HG02885 (cell line): ENCODE measurements around the gene TCAP.

Source experiments
- ATAC-seq: cut with Tn5 transposase; IDR thresholded peaks from one replicate; pipeline ENCODE4 v1.9.1; 2021; ENCODE audit warnings: mild to moderate bottlenecking; ENCODE audit not compliant: unreplicated experiment, poor library complexity

TCAP gene, protein sequence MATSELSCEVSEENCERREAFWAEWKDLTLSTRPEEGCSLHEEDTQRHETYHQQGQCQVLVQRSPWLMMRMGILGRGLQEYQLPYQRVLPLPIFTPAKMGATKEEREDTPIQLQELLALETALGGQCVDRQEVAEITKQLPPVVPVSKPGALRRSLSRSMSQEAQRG

DNA sequence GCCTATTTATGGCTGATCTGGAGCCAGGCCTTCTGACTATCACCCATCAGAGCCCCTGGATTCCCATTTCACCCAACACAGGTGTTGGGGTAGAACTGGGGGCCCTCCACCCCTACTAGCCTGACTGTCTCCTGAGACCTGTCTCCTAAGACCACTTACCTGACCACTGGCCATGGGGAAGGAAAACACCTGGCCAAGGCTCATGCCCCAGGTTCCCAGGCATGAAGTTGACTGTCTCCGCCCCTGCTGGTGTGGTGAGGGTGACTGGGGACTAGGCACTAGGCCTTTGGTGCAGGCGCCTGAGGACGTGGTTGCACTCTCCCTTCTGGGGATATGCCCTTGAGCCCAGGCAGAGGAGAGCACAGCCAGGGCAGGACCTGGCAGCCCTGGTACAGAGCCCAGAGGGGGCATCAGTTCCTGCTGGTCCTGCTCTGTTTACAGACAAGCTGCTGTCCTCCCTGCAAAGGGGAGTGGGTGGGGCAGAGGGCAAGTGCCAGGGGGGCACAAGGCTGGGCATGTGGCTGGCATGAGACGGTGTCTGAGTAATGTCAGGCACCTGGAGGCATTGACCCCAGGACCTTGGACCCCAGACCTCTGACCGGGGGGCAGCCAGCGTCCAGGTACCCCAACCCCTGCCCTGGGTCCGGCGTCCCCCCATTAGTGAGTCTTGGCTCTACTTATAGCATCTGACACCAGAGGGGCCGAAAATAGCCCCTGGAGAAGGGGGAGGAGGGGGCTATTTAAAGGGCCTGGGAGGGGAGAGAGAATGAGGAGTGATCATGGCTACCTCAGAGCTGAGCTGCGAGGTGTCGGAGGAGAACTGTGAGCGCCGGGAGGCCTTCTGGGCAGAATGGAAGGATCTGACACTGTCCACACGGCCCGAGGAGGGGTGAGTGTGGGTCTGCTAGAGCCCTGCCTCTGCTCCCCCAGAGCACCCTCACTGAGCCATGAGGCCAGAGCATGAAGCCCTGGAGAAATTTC lies at the start of gene TCAP:
TCAP (plus strand) TSS at position 769 of the 981 bp plus-strand sequence; CDS start at position 780, 11 bp downstream.
- ATAC-seq: no peak

DNA sequence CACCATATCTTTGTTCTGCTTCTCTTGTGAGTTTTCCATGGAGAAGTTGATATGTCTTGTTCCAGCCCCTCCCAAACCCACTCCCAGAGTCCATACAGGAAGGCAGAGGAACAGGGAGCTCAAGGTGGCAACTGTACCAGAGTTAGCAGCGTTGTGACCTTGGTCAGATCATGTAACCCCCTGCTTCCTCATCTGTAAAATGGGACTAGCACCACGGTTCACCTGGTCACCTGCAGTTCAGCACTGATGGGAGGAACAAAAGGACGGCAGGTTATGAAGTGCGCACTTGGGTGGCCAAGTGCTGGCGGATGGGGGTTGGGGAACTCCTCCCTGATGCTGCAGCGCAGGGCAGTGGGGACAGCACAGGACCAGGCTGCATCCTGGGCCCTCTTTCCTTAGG lies 49.7 kb upstream of the TCAP start:
- no peak for ATAC-seq

DNA sequence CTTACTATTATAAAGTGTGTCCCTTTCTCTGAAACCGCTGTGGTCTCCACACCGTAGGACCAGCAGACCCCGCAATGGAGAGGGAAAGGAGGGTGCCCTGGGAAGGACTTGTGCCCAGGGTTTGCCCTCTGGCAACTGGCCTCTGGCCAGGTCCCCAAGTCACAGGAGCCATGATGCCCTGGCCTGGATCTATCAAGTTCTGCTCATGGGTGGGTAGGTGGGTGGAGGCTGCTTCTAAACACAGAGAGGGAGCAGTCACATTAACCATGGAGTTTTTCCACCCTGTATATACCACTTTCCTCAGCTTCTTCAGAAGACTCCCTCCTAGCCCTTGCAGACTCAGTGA lies 48.1 kb upstream of the TCAP start:
- ATAC-seq: no peak

DNA sequence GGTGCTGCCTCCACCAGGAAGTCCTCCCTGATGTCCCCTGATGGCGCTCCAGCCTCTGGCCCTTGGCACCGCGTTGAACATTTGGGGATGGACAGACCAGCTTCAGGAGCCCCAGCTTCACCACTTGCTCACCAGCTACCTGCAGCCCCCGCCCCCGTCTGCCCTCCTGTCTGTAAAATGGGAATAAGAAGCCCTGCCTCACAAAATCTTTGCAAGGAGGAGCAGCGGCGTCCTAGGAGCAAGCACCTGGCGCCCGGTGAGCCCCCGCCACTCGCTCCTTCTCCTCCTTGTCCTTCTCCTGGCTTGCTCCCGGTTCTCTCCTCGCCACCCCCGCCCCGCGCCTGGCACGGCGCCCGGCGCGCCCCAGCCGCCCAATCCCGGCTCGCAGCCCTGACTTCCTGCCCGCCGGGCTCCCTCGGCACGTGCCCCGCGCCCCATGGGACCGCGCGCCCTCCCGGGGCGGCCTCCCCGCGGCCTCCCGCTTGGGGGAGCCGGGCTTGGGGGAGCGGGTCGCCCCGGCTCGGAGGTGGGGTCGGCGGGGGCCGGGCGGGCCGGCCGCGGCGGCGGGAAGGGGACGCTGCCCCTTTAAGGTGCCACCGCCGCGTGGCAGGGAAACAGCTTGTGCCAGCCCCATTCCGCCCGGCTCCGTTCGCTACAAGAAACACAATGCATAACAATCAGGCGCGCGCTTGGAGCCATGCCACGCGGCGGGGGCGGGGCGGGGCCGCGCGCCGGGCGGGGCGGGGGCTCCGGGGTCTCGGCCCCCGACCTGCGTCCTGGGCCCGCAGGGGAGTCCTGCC lies 47.5 kb upstream of the TCAP start:
- no peak for ATAC-seq

DNA sequence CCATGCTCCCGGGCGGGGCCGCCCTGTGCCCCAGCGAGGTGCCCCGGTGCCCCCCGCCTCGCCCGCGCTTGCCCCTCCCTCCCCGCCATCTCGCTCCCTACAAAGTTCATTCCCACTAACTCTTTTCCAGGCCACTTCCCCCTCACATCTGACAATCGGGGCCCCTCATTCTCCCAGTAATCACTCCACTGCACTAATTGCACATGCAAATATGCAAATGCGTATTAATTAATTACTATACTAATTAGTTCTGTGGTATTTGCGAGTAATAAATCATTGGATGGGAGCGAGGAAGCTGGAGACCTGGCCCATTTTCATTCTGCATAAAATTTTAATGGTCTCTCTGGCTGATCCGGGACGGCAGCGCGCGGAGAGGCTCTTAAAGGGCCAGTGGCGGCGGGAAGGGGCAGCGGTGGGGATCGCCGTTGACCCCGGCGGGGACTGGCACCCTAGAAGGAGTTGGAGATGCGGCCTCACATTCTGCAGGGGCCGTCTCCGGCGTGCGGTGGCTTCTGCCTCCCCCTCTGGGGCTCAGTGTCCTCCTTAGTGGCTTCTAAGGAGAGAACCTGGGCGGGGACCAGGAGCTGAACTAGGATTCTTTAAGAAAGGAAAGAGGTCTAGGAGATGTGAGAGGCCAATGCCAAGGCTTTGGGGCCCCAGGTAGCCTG lies 46.8 kb upstream of the TCAP start:
- no peak for ATAC-seq

DNA sequence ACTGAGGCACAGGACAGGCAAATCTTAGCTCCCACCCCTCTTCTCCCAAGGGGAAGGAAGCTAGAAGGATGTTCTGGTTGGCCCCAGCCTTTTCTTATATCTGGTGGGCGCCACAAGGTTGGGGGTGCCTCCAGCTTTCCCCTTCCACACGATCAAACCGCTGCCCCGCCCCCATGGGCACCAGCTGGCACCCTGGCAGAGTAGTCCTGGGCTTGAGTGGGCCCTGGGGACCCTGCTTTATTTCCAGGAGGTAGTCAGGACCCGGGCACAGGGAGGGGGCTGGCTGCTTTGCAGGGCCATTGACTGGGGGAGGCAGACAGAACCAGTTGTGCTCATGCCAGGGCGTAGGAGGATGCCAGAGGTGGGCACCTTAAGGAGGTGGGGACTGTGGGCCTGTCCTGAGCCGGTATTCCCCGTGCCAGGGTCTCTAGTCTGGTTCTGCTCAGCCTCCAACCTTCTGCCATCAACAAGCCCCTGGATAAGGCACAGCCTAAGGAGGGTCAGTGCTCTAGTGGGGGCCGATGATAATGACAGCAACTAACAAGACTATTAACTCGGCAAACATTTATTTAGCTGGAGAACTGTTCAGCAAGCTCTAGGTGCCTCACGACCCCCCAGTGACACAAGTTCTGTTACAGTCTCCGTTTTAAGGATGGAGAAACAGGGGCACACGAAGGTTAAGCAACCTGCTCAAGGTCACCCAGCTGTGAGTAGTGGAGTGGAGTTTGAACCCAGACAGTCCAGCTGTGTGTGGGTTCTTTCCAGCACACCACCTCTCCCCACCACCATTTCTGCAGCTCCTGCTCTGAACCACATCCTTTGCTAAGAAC lies 46.0 kb upstream of the TCAP start:
- no peak for ATAC-seq

DNA sequence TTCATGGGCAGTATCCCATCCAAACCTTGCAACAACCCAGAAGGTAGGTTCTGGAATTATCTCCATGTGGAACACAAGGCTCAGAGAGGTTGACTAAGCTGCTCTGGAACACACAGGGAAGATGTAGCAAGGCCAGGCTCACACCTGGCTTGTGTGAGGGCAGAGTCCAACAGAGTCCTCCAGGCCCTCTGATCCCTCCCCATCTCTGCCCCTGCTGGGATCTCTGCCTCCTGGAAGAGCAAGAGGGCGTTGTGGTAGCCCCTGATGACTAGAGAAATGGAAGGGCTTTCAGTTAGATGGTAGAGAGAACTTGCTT lies 45.4 kb upstream of the TCAP start:
- ATAC-seq: no peak

DNA sequence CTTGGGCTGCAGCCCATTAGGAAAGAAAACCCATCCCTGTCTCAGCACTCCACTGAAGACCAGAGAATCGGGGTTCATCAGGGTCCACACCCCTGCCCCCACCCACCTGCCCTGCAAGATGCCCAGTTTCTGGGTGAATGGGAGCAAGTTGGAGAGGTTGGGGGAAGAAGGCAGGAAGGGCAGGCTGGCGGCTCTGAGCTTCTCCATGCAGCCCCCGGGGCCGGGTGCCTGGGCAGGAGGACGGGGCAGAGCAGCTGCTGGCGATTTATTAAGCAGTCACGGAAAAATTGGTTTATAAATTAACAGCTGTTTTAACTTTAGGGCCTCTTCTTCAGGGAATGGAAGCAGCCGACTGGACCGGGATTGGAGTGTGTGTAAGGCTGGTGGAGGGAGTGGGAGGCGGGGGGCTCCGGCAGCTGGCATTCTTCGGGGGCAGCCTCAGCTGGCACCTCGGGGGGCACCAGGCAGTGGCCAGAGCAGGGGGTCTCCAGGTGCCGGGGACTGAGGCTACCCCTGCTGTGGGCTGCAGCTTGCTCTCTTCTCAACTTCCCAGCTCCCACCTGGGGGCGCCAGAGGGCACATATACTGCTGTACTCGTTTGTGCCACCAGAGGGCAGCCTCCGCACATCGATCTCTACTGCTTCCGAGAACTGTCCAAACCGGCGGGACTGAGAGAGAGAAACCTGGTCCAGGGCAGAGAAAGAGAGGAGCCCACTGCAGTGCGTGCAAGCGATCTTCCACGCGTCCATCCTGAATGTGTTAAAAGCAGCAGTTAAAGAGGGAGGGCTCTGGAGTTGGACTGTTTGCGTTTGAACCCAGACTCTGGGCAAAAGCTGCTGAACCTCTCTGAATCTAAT lies 43.4 kb upstream of the TCAP start:
- ATAC-seq: peak; percentile 66

DNA sequence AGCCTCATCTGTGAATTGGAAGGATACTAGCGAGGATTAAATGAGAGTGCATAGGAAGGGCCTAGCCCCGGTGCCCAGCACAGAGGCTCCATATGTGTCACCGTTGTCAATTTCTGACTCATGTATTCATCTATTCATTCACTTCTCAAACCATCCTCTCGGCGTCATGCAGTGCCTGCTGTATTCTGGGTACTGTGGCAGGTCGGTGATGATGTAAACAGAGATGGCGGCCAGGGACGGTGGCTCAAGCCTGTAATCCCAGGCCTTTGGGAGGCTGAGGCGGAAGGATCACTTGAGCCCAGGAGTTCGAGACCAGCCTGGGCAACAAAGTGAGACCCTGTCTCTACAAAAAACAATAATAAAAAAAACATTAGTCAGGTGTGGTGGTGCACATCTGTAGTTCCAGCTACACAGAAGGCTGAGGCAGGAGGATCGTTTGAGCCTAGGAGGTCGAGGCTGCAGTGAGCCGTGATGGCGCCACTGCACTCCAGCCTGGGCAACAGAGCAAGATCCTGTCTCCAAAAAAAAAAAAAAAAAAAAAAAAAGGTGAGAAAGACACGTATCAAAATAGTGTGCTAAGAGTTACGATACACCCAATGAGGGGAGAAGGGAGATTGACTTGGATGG lies 42.7 kb upstream of the TCAP start:
- ATAC-seq: peak; percentile 20

DNA sequence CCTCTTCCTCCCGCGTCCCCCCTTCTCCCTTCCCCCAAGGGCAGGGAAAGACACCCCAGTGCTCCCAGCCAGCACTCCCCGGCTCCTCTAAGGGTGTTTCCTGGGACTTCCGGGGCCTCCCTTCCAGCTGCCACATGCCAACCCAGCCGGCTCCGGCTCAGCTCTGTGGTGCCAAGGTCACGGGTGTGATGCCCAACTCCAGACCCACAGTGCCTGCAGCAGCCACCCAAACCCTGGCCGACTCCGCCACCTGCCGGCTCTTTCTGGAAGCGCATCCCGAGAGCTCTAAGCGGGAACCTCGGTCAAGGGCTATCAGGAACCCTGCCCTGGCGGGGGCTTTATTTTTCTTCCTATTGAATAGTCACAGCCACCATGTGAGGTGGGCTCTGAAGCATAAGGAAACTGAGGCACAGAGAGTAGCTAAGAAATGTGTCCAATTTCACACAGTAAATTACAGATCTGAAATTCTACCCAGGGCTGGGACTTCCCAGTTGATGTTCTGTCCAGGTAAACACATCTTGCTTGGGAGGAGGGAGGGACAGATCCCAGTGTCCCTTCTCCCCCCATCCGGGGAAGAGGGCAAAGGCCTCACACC lies 41.7 kb upstream of the TCAP start:
- no peak for ATAC-seq

DNA sequence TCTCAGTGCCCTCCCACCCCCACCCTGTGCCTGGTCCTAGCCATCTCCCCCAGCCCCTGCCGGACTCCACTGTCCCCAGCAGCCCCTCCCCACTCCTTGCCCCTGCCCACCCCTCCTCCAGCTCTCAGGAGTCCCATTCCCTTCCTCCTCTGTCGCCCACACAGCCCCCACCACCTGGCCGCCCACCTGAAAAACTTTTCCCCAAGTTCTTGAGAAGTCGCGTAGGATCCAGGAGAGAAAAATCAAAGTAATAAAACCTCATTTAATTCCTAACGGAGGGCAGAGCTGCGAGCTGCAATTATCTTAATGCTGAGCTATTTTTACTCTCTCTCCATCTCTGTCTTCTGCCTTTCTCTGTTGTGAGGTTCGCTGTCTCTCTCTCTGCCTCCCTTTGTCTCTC lies 40.8 kb upstream of the TCAP start:
- ATAC-seq: no peak

DNA sequence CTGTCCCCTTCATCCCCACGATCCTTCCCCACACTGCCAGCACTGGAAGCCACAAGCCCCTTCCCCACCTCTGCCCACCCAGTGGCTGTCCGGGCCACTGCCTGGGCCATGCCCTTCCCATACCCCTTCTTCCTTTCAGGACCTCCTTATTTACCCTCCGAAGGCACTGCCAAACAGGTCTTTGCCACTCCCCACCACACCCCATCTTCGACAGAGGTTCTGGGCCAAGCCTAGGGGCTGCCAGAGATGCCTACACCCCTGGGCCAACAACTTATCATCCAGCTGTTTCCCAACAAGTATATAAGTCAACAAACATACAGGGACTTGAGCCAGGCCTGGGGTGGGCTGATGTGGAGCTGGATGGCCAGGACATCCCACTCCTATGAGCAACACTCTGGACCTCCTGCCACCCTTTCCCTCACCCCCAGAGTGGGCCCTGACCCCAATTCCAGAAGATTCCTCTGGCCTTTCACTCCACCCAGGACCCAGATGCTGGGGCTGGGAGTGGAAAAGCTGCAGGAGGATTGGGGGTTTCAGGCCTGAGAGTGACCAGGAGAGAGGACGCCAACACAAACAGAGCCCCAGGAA lies 39.9 kb upstream of the TCAP start:
- ATAC-seq: no peak

DNA sequence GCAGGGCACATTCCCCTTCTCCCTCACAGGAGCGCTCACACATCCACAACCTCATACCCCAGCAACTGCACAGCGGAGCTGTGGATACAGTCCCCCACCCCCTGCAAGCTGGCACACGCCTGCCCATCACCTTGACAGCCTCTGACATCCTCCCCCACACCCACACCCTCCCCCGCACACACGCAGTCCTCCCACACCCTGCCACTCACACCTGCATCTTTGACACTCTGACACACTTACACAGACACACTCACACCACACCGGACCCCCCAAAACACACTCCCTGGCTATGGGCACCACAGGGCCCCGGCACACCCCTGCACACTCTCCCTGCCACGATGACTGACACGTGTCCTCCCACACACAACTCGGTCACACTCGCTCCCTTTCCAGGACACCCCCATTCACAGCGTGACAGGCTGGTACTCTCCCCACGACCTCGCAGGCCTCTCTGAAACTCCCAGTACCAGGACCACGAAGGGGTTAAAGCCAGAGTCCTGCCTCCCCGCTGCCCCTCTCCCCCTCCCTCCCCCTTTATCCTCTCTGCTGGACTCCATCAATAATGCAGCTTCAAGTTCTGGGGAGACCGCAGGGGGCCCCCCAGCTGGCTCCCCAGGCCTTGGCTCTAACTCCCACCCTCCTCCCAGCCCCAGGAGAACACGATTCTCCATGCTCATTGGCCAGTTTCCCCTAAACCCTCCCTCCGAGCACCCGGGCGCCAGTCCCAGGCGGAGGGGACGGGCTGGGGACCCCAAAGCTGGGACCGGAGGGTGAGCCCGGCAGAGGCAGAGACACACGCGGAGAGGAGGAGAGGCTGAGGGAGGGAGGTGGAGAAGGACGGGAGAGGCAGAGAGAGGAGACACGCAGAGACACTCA lies 38.7 kb upstream of the TCAP start, which contains the start of gene PPP1R1B:
PPP1R1B (plus strand) TSS at position 782 of the 876 bp plus-strand sequence. CDS start 441 bp downstream, outside the sequence.
- ATAC-seq: no peak

DNA sequence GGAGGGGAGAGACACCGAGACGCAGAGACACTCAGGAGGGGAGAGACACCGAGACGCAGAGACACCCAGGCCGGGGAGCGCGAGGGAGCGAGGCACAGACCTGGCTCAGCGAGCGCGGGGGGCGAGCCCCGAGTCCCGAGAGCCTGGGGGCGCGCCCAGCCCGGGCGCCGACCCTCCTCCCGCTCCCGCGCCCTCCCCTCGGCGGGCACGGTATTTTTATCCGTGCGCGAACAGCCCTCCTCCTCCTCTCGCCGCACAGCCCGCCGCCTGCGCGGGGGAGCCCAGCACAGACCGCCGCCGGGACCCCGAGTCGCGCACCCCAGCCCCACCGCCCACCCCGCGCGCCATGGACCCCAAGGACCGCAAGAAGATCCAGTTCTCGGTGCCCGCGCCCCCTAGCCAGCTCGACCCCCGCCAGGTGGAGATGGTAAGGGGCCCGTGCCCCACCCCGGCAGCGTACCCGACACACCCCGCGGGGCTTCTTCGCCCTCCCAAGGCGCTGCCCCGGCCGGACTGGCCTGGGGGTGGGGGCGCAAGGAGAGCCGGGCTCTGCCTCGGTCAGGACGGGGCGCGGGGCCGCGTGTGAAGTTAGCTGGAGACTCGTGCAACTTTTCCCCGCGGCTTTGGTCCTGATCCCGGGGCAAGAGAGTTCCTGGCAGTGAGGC lies 38.0 kb upstream of the TCAP start:
- no peak for ATAC-seq

DNA sequence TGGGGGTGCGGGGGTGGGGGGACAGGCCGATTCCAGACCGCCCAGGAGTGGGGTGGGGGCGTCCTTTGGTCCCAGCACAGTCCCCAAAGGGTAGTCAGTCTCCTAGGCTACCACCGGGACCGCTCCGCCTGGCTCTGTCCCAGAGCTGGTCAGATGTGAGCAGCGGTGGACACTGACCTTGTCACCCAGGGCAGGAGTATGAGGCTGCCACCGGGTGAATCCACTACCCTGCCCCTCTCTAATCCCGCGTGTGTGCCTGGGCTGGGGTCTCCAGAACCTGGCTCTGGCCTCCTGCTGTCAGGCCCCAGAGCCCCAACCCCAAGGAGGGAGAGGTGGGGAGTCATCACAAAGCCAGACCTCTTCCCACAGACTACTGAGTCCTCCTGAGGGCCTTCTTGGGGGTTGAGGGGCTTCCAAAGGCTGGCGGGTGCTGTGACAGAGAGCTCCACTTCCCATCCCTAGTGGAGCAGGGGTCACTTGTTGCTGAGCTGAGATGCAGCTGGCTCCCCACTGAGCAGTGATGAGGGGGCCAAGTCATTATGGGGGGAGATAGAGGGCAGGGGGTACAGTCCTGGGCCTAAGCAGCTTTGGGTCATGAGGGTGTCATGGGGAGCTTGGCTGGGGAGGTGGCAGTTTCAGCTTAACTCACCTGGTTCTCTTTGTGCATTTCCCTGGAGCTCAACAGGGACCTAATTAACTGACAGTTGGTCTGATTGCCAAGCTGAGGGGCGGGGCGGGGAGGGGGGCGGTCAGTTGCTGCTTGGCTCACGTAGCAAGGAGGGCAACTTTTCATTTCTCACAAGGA lies 37.2 kb upstream of the TCAP start:
- ATAC-seq: no peak
